ENCODE results near the gene LY6G6F. TPM values are rescaled to one million over a fixed set of nuclear protein-coding genes. Genes with fewer than 3 reads are reported as not detected.

LY6G6F gene
- total RNA-seq, 1 donor from 2014 or later = not detected

DNA sequence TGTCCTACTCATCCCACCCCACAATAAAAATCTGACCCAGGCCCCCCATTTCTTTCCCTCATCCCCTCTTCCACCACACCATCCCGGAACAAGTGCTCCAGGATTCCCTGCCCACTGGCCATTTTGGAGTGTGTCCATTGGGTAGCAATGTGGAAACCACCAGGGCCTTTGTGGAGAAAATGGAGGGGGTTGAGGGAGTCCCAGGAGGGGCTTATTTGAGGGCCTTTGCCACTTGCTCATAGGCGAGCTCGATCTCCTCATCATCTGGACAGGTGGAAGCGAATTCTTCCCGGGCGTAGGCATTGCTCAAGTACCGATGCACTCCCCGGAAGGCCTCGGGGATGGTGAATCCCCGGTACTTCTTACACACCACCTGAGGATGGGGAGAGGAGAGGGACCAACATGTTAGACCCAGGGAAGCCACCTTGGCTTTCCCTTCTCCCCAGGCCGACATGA is 24.0 kb downstream of the LY6G6F start:
- ATAC-seq = no peak
- peak; percentile 56 for DNase-seq (ENCODE audit: missing footprints)
- intact Hi-C loops (cut with DNase I) = loop anchor here (2.0 to 10.0 kb wide), 3 partner anchors 28 to 186 kb away; partner anchors contain the start of genes ABHD16A, ATP6V1G2, DDX39B and NFKBIL1

DNA sequence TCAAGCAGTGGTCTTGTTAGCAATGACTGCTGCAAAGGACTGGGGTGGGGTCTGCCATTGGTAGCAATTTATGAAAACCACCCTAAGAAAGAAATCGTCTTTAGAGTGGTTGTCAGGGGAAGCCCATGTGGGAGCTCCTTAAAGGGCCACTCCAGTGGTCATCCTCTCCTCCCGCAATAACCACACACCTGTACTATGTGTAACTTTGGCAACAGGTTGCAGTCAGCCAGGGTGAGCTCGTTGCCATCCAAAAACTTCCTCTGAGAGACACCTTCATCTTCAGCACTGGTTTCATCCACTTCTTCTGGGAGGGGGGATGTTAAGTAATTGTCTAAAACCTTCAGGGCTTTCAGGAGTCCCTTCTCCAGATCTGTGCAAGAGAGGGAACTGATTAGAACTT is 25.4 kb downstream of the LY6G6F start:
- ATAC-seq (no peak), DNase-seq (ENCODE audit: missing footprints) (no peak)
- intact Hi-C loops (cut with DNase I) = loop anchor here (5.0 to 10.0 kb wide), 2 partner anchors 60 to 187 kb away; partner anchors contain the start of genes ATP6V1G2, DDX39B and NFKBIL1

GRCh38 chr6:31733734-31734133 is 27.1 kb downstream of the LY6G6F start:
- DNase-seq (ENCODE audit: missing footprints) (no peak), ATAC-seq (no peak)
- intact Hi-C loops (cut with DNase I) = loop anchor here (5.0 to 10.0 kb wide), 2 partner anchors 59 to 189 kb away; partner anchors contain the start of genes ATP6V1G2, DDX39B and NFKBIL1

GRCh38 chr6:31734247-31734820 is 27.7 kb downstream of the LY6G6F start:
- no peak for DNase-seq (ENCODE audit: missing footprints)
- ATAC-seq = no peak
- intact Hi-C loops (cut with DNase I) = loop anchor here (5.0 to 10.0 kb wide), 2 partner anchors 58 to 190 kb away; partner anchors contain the start of genes ATP6V1G2, DDX39B and NFKBIL1

GRCh38 chr6:31734821-31735406 is 28.2 kb downstream of the LY6G6F start:
- peak; percentile 61 for DNase-seq (ENCODE audit: missing footprints)
- no peak for ATAC-seq
- intact Hi-C loops (cut with DNase I) = loop anchor here (5.0 to 10.0 kb wide), 2 partner anchors 57 to 190 kb away; partner anchors contain the start of genes ATP6V1G2, DDX39B and NFKBIL1

- DNase-seq (ENCODE audit: missing footprints) = peak; percentile 93
- intact Hi-C loops (cut with DNase I) = loop anchor here (10.0 kb wide), 1 partner anchor 191 kb away; the partner anchor contains the start of genes ATP6V1G2, DDX39B and NFKBIL1
- ATAC-seq = peak; percentile 70
Measured at GRCh38 chr6:31736021-31736767, 29.5 kb downstream of the LY6G6F start, which contains the start of gene CLIC1. TSS of gene CLIC1 (minus strand) at chr6:31736530. CDS start at chr6:31736300, 230 bp downstream.

DNA sequence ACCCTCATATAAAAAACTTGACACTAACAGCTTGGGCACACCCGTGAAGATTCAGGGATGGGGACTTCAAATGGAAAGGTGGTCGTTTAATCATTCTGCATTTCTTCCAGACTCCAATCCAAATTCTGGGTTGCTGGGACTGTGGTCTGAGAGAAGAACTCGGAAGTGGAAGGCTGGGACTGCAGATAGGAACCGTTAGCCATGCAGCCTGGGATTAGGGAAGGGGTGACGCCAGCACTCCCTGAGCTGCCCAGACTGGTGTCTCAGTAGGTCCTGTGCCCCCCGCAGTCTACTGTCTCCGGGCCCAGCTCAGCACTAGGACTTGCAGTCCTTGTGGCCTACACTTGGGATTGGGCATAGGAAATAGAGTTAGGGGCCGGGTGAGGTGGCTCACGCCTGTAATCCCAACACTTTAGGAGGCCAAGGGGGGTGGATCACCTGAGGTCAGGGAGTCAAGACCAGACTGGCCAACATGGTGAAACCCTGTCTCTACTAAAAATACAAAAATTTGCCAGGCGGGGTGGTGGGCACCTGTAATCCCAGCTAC is 30.2 kb downstream of the LY6G6F start:
- intact Hi-C loops (cut with DNase I) = loop anchor here (10.0 kb wide), 1 partner anchor 192 kb away; the partner anchor contains the start of genes ATP6V1G2, DDX39B and NFKBIL1
- peak; percentile 54 for DNase-seq (ENCODE audit: missing footprints)
- no peak for ATAC-seq

DNA sequence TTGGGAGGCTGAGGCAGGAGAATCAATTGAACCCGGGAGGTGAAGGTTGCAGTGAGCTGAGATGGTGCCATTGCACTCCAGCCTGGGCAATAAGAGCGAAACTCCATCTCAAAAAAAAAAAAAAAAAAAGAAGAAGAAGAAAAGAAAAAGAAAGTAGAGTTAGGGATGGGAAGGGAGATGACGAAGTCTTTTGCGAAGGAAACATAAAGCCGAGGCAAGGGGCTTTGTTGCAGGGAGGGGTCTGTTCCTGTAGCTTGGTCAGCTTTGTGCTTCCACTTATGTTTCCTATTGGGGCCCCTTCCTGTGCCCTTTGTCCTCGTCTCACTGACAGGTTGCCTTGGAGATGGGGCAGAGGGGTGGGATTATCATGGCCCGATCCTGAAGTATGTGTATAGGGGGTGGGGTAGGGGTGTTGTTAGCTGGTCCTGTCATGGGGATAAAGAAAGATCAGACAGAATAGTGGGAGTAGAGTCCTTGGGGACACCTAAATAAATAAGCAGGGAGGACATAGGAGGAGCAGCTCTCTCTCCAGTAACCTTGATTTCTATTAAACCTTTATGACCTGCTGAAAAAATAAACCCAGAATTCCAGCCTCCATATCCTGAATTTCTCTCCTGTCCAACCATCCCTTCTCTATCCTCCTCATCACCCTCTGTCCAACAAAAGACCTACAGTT is 30.8 kb downstream of the LY6G6F start:
- DNase-seq (ENCODE audit: missing footprints) = no peak
- no peak for ATAC-seq
- intact Hi-C loops (cut with DNase I) = loop anchor here (10.0 kb wide), 1 partner anchor 193 kb away; the partner anchor contains the start of genes ATP6V1G2, DDX39B and NFKBIL1

DNA sequence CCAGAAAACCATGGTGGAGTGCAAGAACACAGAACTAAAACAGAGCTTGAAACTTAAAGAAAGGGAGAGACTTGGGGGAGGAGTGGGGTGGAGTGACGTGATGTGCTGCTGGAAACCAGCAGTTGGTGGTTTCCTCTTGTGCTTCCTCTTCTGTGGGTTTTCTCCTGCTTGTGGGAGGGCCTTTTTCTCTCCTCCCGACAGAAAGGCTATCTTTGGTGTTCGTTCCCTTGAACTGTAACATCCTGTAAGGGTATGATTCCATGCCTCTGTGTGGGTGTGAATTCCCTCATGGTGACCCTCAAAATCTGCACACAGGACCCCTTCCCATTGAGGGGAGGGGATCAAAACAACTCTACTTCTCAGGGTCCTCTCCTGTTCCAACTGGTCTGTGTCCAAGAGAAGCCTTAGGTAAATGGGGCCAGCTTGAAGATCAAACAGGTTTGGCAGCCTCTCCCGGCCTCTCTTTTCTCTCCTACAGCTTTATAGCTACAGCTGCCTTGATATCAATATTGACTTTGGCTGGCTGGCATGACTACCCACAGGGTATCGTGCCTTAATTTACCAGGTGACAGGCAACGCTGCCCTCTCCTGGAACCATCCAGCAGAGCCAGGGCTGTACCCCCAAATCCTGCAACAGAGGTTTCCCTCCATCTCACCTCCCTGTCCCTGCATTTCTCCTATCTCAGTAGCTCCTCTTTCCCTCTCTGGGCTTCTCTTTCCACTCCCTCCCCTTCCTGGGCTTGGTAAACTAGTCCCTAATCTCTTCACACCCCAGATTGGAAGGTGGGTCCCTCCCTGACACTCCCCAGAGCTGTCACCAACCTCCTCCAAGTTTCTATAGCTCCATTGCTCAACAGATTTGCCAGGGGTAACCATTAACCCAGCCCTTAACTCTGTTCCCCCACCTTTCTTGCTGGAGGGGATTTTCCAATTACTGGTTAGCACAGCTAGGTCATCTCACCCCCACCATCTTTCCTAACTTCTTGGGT is 31.6 kb downstream of the LY6G6F start:
- DNase-seq (ENCODE audit: missing footprints) (peak; percentile 60), ATAC-seq (no peak)
- intact Hi-C loops (cut with DNase I) = loop anchor here (10.0 kb wide), 1 partner anchor 193 kb away; the partner anchor contains the start of genes ATP6V1G2, DDX39B and NFKBIL1

DNA sequence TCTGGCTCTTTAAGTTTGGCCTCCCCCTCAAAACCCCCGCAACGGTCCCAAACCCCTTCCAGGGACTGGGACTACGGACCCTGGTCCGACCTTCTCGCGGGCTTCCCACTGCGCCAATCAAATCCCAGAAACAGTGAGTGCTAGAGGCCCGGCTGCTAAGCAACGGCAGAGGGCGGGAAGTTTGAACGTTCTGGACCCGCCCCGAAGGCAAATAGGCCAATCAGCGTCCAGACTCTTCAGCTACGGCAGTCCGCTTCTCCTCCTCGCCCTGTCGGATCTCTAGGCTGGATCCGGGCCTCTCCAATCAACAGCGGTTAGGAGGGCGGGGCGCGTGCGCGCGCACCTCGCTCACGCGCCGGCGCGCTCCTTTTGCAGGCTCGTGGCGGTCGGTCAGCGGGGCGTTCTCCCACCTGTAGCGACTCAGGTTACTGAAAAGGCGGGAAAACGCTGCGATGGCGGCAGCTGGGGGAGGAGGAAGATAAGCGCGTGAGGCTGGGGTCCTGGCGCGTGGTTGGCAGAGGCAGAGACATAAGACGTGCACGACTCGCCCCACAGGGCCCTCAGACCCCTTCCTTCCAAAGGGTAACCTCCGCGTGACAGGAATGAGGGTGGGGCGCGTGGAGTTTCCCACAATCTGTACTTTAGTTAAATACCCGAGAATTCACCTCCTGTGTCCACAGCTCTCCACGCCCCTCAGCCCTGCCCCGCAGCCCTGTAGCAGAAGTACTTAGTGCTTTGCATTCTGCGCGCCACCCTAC is 33.2 kb downstream of the LY6G6F start, which contains the start of gene MSH5:
Gene MSH5 (plus strand): TSS at position 367 of the 758 bp plus-strand sequence. CDS start 462 bp downstream, outside the sequence.
- DNase-seq (ENCODE audit: missing footprints) = peak; percentile 98
- intact Hi-C loops (cut with DNase I) = loop anchor here (10.0 kb wide), 1 partner anchor 195 kb away; the partner anchor contains the start of genes ATP6V1G2, DDX39B and NFKBIL1

GRCh38 chr6:31740397-31741223 is 33.9 kb downstream of the LY6G6F start:
- peak; percentile 1 for ATAC-seq
- intact Hi-C loops (cut with DNase I) = no loop called here
- DNase-seq (ENCODE audit: missing footprints) = peak; percentile 74

More for the DNA sequence above, 33.2 kb downstream of the LY6G6F start, which contains the start of gene MSH5:
- peak; percentile 95 for ATAC-seq

GRCh38 chr6:31741815-31742214 is 35.1 kb downstream of the LY6G6F start:
- ATAC-seq (no peak), DNase-seq (ENCODE audit: missing footprints) (no peak)
- intact Hi-C loops (cut with DNase I) = no loop called here

- intact Hi-C loops (cut with DNase I) = no loop called here
Measured at GRCh38 chr6:31742894-31743293, 36.2 kb downstream of the LY6G6F start.

GRCh38 chr6:31744422-31744821 is 37.8 kb downstream of the LY6G6F start:
- DNase-seq (ENCODE audit: missing footprints) (no peak), ATAC-seq (no peak)
- intact Hi-C loops (cut with DNase I) = no loop called here

More at GRCh38 chr6:31742894-31743293, 36.2 kb downstream of the LY6G6F start:
- no peak for DNase-seq (ENCODE audit: missing footprints)
- no peak for ATAC-seq

All from Right ventricle myocardium inferior (tissue), 1 donor.